Adrenal gland (tissue), 12 donors: Measurements from ENCODE around the gene VAMP5. TPM values are rescaled to one million over a fixed set of nuclear protein-coding genes. Genes with fewer than 3 reads are reported as not detected.
A peak's percentile ranks its signal among the peaks of the same experiment; 100 is the strongest.

Experiments used
- DNase-seq, 7 donors: peaks; one replicate each; pipeline ENCODE4 v3.0.0-alpha.2; 2019 to 2020
- H3K27ac ChIP-seq, 5 donors: fragments of 200-600 bp; sonication (generic) in 4 of 5; 1 replicate in 3 of 5; 2 replicates in 2 of 5; pipeline versions ENCODE4 v1.5.1 to v1.8.0; 2016 to 2020; ENCODE audit warnings: mild to moderate bottlenecking in 1 of 5
- H3K27me3 ChIP-seq: fragments of 200-600 bp; 2 replicates; pipeline ENCODE4 v1.8.0; 2021
- H3K36me3 ChIP-seq, 2 donors: fragments of 200-600 bp; replicated peaks in 1 of 2; 1 replicate in 1 of 2; 2 replicates in 1 of 2; pipeline versions ENCODE4 v1.5.1 to v1.8.0; 2018 to 2022
- H3K4me1 ChIP-seq, 2 donors: fragments of 200-600 bp; replicated peaks in 1 of 2; 1 replicate in 1 of 2; 2 replicates in 1 of 2; pipeline versions ENCODE4 v1.5.1 to v1.8.0; 2018 to 2021
- H3K4me3 ChIP-seq, 4 donors: fragments of 200-600 bp; sonication (generic) in 3 of 4; one replicate each; pipeline ENCODE4 v1.5.1; 2016 to 2018
- H3K9me3 ChIP-seq, 3 donors: fragments of 200-600 bp; sonication (generic) in 1 of 3; replicated peaks in 1 of 3; 1 replicate in 2 of 3; 2 replicates in 1 of 3; pipeline versions ENCODE4 v1.5.1 to v1.8.0; 2016 to 2021
- CTCF ChIP-seq, 6 experiments: fragments of 450-650 bp in 4 of 6; fragments of 200-600 bp in 2 of 6; sonication (generic) in 1 of 6; IDR thresholded peaks; 1 replicate in 5 of 6; 2 replicates in 1 of 6; pipeline versions ENCODE4 v1.5.1 to v1.8.0; 2016 to 2021; ENCODE audit warnings: antibody characterized with exemption in 6 of 6, mild to moderate bottlenecking in 2 of 6, moderate library complexity in 1 of 6
- POLR2A ChIP-seq, 2 donors: fragments of 450-650 bp; IDR thresholded peaks; one replicate each; pipeline ENCODE4 v1.6.1; 2017; ENCODE audit warnings: antibody characterized with exemption in 2 of 2, mild to moderate bottlenecking in 2 of 2, moderate library complexity in 1 of 2
- WGBS, 4 donors: extraction: QIAGEN DNeasy Blood & Tissue Kit in 2 of 4; methylation state at CpG; one replicate each; pipeline versions ENCODE4 v1.1.5 to v1.1.7; 2013 to 2017; 5-methylcytosine and 5-hydroxymethylcytosine counted together
- intact Hi-C, 2 donors: fragments of 100-400 bp; cut with DNase I; formaldehyde crosslinking; loops; one replicate each; pipeline versions ENCODE4 v1.14.1 to v1.15.0; 2022 to 2023
- polyA plus RNA-seq, 3 donors: library from polyadenylated mRNA; stranded (reverse); fragments of 200-250 nt in 2 of 3; fragments of 350-450 nt in 1 of 3; fragmentation: Illumina TruSeq in 1 of 3; extraction: RNeasy Lipid Tissue Mini Kit (QIAGEN cat#74804) in 1 of 3; gene quantifications; one replicate each; pipeline ENCODE4 v1.2.3, GENCODE V29; 2013 to 2014
- total RNA-seq, 9 donors: library from RNA; depleted of rRNA in 4 of 9; stranded (reverse); fragments of >200 nt in 4 of 9; fragments of 120-200 nt in 1 of 9; fragmentation: NEBNext Ultra II Directional in 1 of 9; extraction: Animal tissue kit (Norgen Biotek cat#: 25700) in 1 of 9; gene quantifications; one replicate each; pipeline versions ENCODE4 v1.1.0 to v1.2.4, GENCODE V29; 2013 to 2023
- donor health status: healthy with polysubstance abuse.
- donor health status: Bipolar disorder and iron deficiency.
- donor health status: DM: yes; HTN: yes; CAD: no.
- donor health status: DM: no; HTN: no; CAD: no.
- donor health status: DM: no; HTN: no; CAD: no.
- donor health status: DM: yes; HTN: yes; CAD: no.

The VAMP5 gene
- total and polyA plus RNA-seq, 12 donors = 30.2 to 130 (median 78.3) TPM

- intact Hi-C loops = no loop called here
- Histone ChIP-seq H3K4me3 (no peak overlapping the region), H3K27ac (peak overlapping the region in 1 of 5 donors; percentile 13), H3K27me3 (no peaks in the 10 kb centered on the region), H3K9me3 (no peaks in the 10 kb centered on the region), H3K4me1 (peaks cover 15 to 59% of the 10 kb centered on the region in 2 donors), H3K36me3 (peaks cover 0 to 13% of the 10 kb centered on the region in 2 donors)
- 43 to 100% (median 80%) methylated on average over 2 to 3 of the region's 3 CpGs for WGBS, 4 donors
- peak in 1 of 7 donors; percentile 15 for DNase-seq
- TF ChIP-seq POLR2A (IDR thresholded peaks at IDR 0.05) = no peak
- no peak for TF ChIP-seq CTCF (IDR thresholded peaks at IDR 0.05)
These were observed 8.8 kb downstream of the VAMP5 start for GRCh38 chr2:85593023-85593422.

- no peaks in the 10 kb centered on the region for H3K9me3 ChIP-seq
- H3K27ac ChIP-seq = peak overlapping the region; percentile 79 to 94 (median 89)
- intact Hi-C loops = no loop called here
- no peaks in the 10 kb centered on the region for H3K27me3 ChIP-seq
- peak overlapping the region; percentile 32 to 83 (median 76) for H3K4me3 ChIP-seq
- 16 to 29% (median 21%) methylated on average over 9 to 13 of the region's 13 CpGs for WGBS, 4 donors
- peaks cover 15 to 41% of the 10 kb centered on the region in 2 donors for H3K4me1 ChIP-seq
- H3K36me3 ChIP-seq = peaks cover 0 to 31% of the 10 kb centered on the region in 2 donors
- DNase-seq = no peak
- no peak for TF ChIP-seq CTCF (IDR thresholded peaks at IDR 0.05)
- no peak for TF ChIP-seq POLR2A (IDR thresholded peaks at IDR 0.05)
These were observed 10.6 kb downstream of the VAMP5 start for GRCh38 chr2:85594715-85595300.

- Histone ChIP-seq H3K27me3 (no peaks in the 10 kb centered on the region), H3K36me3 (peaks cover 0 to 38% of the 10 kb centered on the region in 2 donors), H3K4me3 (peak within 1 kb of the TSS; percentile 32 to 83 (median 76)), H3K27ac (peak within 1 kb of the TSS; percentile 79 to 94 (median 89)), H3K9me3 (no peaks in the 10 kb centered on the region), H3K4me1 (peaks cover 15 to 34% of the 10 kb centered on the region in 2 donors)
- WGBS, 4 donors = 0 to 1% (median 0%) methylated on average over 20 to 47 of the region's 47 CpGs
- TF ChIP-seq CTCF (IDR thresholded peaks at IDR 0.05) = no peak
- TF ChIP-seq POLR2A (IDR thresholded peaks at IDR 0.05) = peak; percentile 47 to 90
- DNase-seq = peak; percentile 95 to 99 (median 98)
- intact Hi-C loops = no loop called here
These were observed 11.2 kb downstream of the VAMP5 start, which contains the start of gene RNF181 for GRCh38 chr2:85595301-85596025. RNF181 (plus strand) TSS chr2:85595745; CDS start chr2:85595764, 19 bp downstream.

- TF ChIP-seq POLR2A (IDR thresholded peaks at IDR 0.05) (no peak), CTCF (IDR thresholded peaks at IDR 0.05) (no peak)
- 0 to 2% (median 1%) methylated on average over 6 to 10 of the region's 10 CpGs for WGBS, 4 donors
- Histone ChIP-seq H3K9me3 (no peaks in the 10 kb centered on the region), H3K27me3 (no peaks in the 10 kb centered on the region), H3K4me3 (peak overlapping the region in 3 of 4 donors; percentile 71 to 83 (median 82)), H3K36me3 (peaks cover 0 to 40% of the 10 kb centered on the region in 2 donors), H3K27ac (peak overlapping the region; percentile 75 to 94 (median 89)), H3K4me1 (peaks cover 15 to 32% of the 10 kb centered on the region in 2 donors)
- DNase-seq = no peak
- intact Hi-C loops = no loop called here
These were observed 11.7 kb downstream of the VAMP5 start for GRCh38 chr2:85596026-85596333.
